Activated naive CD4-positive, alpha-beta T cell treated with anti-CD3 and anti-CD28 coated beads, Interleukin-2, amount 10 ng/mL, durations not matched to agents 7 days and 5 days (primary cell): ENCODE data around the gene S100Z.
"Not testable (repeated sequence)": the region's sequence is repeated elsewhere in the genome, so short reads cannot be mapped to it uniquely, and the experiment has no call there.

ENCODE experiments used
- CTCF ChIA-PET: fragments of 350-600 bp; sonication (Branson Sonifier 250); formaldehyde crosslinking; loops from one replicate; lab custom pipeline; 2021; ENCODE audit warnings: antibody characterized with exemption; lab: Charles Lee
- DNase-seq: peaks from one replicate; pipeline ENCODE4 v3.0.0-alpha.2; 2020
- H3K27ac Mint-ChIP-seq: one replicate; pipeline ENCODE4 v1.8.0; 2021; ENCODE audit warnings: mild to moderate bottlenecking, moderate library complexity, mixed read lengths
- H3K27me3 Mint-ChIP-seq: one replicate; pipeline ENCODE4 v1.8.0; 2021; ENCODE audit warnings: mild to moderate bottlenecking, mixed read lengths
- H3K36me3 Mint-ChIP-seq: one replicate; pipeline ENCODE4 v1.8.0; 2021; ENCODE audit warnings: mixed read lengths
- H3K4me1 Mint-ChIP-seq: one replicate; pipeline ENCODE4 v1.8.0; 2021; ENCODE audit warnings: mixed read lengths
- H3K4me3 Mint-ChIP-seq: one replicate; pipeline ENCODE4 v1.8.0; 2021; ENCODE audit warnings: mild to moderate bottlenecking, moderate library complexity, mixed read lengths
- H3K9me3 Mint-ChIP-seq: one replicate; pipeline ENCODE4 v1.8.0; 2021; ENCODE audit warnings: mixed read lengths

Gene S100Z

DNA sequence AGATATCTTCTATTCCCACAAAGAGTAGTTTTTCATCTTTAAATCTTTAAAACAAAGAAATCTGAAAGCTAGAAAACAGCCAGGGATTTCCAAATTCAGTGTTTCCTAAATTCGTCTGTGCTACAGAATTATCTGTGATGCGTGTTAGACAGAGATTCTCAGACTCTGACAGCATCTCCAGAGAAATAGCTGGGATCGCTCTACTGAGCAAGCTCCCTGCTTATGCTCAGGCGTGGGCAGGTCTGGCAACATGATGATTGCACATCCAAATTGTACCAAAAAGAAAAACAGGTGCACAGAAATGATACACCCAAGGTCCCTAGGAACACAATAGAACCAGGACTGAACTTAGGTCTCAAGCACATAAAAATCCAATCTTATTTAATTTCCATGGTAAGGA lies 80.3 kb downstream of the S100Z start:
- Mint-ChIP-seq H3K27ac (no peak overlapping the region), H3K4me1 (no peaks in the 10 kb centered on the region), H3K4me3 (no peak overlapping the region), H3K9me3 (no peaks in the 10 kb centered on the region), H3K27me3 (peaks cover 30% of the 10 kb centered on the region), H3K36me3 (no peaks in the 10 kb centered on the region)
- no peak for DNase-seq
- CTCF ChIA-PET = no interaction called here

DNA sequence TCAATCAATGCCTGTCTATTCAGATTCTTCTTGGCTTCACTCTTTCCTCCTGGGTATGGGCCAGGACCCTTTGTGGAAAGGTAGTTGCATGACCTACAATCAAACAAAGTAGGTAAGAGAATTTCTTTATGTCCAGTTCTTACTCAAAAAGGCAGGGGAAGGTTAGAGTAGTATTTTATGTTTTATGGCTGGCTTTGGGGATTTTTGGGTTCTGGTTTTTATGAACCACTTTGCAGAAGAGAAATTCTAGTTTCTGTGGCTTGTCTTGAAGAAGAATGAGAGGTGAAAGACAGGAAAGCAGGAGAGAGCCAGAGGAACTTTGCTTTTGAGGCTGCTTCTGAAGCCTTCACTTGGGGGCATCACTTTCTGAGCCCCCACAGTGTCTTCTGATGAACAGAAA lies 88.4 kb downstream of the S100Z start:
- Mint-ChIP-seq H3K27me3 (peaks cover 14% of the 10 kb centered on the region), H3K9me3 (no peaks in the 10 kb centered on the region), H3K4me3 (no peak overlapping the region), H3K27ac (no peak overlapping the region), H3K4me1 (no peaks in the 10 kb centered on the region), H3K36me3 (no peaks in the 10 kb centered on the region)
- DNase-seq = no peak
- CTCF ChIA-PET = no interaction called here

DNA sequence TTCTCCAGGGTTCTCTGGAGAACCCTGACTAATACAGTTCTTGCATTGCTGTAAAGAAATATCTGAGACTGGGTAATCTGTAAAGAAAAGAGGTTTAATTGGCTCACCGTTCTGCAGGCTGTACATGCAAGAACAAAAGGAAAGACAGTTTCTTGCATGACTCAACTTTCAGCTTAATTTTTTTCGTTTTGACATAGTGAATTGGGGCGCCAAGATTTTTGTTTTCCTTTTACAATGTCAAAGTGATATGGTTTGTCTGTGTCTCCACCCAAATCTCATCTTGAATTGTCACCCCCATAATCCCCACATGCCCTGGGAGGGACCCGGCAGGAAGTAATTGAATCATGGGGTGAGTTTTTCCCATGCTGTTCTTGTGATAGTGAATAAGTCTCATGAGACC lies 91.2 kb downstream of the S100Z start:
- Mint-ChIP-seq H3K27me3 (peaks cover 23% of the 10 kb centered on the region), H3K9me3 (no peaks in the 10 kb centered on the region), H3K4me3 (no peak overlapping the region), H3K36me3 (no peaks in the 10 kb centered on the region), H3K4me1 (no peaks in the 10 kb centered on the region), H3K27ac (no peak overlapping the region)
- no peak for DNase-seq
- CTCF ChIA-PET = no interaction called here

- no peak for DNase-seq
- Mint-ChIP-seq H3K27ac (no peak overlapping the region), H3K9me3 (no peaks in the 10 kb centered on the region), H3K4me3 (no peak overlapping the region), H3K36me3 (no peaks in the 10 kb centered on the region), H3K27me3 (peaks cover 23% of the 10 kb centered on the region), H3K4me1 (no peaks in the 10 kb centered on the region)
- CTCF ChIA-PET = no interaction called here
Observed at GRCh38 chr5:76941442-76941841, 91.6 kb downstream of the S100Z start.

DNA sequence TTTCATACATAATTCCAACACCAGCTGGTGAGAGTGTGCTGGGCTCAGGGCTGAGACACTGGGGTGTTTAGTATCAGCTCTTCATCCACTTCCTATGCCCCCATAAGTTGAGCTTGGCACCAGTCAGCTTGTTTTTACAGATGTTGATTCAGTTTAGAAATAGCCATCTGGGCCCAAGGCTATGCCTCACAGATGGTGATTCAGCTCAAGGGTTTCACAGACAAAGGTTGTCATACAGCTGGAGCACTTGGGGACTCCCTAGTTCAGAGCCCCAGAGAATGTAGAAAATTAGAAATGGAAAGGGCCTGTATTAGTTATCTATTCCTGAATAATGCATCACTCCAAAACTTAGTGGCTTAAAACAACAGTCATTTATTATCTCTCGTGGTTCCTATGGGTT lies 92.8 kb downstream of the S100Z start:
- no peaks in the 10 kb centered on the region for H3K36me3 Mint-ChIP-seq
- no peak overlapping the region for H3K4me3 Mint-ChIP-seq
- H3K27ac Mint-ChIP-seq = no peak overlapping the region
- no peak for DNase-seq
- H3K9me3 Mint-ChIP-seq = no peaks in the 10 kb centered on the region
- no peaks in the 10 kb centered on the region for H3K4me1 Mint-ChIP-seq
- CTCF ChIA-PET = no interaction called here
- H3K27me3 Mint-ChIP-seq = peaks cover 21% of the 10 kb centered on the region

- Mint-ChIP-seq H3K36me3 (no peaks in the 10 kb centered on the region), H3K9me3 (no peaks in the 10 kb centered on the region), H3K4me3 (no peak overlapping the region), H3K27ac (no peak overlapping the region), H3K4me1 (no peaks in the 10 kb centered on the region), H3K27me3 (peaks cover 24% of the 10 kb centered on the region)
- CTCF ChIA-PET = no interaction called here
- no peak for DNase-seq
Observed at GRCh38 chr5:76943006-76943405, 93.2 kb downstream of the S100Z start.

DNA sequence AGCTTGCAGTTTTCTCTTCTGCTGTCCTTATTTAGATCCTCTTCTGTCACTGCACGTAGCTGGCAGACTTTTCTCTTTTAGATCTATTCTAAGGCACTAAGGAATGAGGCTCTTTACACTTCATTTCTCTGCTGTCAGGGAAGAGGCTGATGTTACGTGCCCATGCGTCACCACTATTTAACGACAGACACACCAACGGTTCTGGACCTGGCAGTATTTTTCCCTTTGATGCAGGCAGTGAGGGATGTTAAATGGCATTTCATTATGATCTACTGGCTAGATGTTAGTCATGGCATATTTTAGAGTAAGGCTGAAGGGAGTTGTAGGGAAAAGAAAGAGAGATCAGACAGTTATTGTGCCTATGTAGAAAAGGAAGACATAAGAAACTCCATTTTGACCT lies 94.8 kb downstream of the S100Z start:
- H3K4me1 Mint-ChIP-seq = no peaks in the 10 kb centered on the region
- CTCF ChIA-PET = no interaction called here
- H3K9me3 Mint-ChIP-seq = no peaks in the 10 kb centered on the region
- H3K27ac Mint-ChIP-seq = no peak overlapping the region
- no peak overlapping the region for H3K4me3 Mint-ChIP-seq
- H3K27me3 Mint-ChIP-seq = peaks cover 25% of the 10 kb centered on the region
- DNase-seq = no peak
- no peaks in the 10 kb centered on the region for H3K36me3 Mint-ChIP-seq

DNA sequence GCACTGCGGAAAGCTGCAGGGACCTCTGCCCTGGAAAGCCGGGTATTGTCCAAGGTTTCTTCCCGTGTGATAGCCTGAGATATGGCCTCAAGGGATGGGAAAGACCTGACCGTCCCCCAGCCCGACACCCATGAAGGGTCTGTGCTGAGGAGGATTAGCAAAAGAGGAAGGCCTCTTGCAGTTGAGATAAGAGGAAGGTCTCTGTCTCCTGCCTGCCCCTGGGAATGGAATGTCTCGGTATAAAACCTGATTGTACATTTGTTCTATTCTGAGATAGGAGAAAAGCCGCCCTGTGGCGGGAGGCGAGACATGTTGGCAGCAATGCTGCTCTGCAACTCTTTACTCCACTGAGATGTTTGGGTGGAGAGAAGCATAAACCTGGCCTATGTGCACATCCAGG lies 95.4 kb downstream of the S100Z start:
- H3K9me3 Mint-ChIP-seq, CTCF ChIA-PET, H3K27ac Mint-ChIP-seq, DNase-seq, H3K4me3 Mint-ChIP-seq, H3K4me1 Mint-ChIP-seq, H3K36me3 Mint-ChIP-seq: not testable (repeated sequence)
- peaks cover 25% of the 10 kb centered on the region for H3K27me3 Mint-ChIP-seq

DNA sequence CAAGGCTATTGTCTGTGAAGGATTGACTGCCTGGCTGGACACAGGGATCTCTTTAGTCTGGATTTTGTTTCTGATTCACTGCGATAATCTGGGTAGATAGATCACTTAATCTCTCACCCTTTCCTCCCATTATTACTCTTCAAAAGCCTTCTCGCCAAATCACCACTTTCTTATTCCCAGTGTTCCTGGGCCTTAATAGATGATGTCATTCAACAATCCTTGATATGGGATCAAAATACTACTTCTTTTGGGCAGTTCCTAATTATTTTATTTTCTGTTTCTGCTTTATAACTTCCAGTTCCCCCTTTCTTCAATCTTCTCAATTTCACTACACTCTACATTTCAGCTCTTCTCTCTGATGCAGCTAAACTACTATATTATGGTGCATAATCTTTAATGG lies 96.3 kb downstream of the S100Z start:
- H3K27ac Mint-ChIP-seq = no peak overlapping the region
- H3K9me3 Mint-ChIP-seq = no peaks in the 10 kb centered on the region
- CTCF ChIA-PET = no interaction called here
- no peaks in the 10 kb centered on the region for H3K36me3 Mint-ChIP-seq
- no peak overlapping the region for H3K4me3 Mint-ChIP-seq
- H3K27me3 Mint-ChIP-seq = peaks cover 26% of the 10 kb centered on the region
- no peak for DNase-seq
- H3K4me1 Mint-ChIP-seq = no peaks in the 10 kb centered on the region

- Mint-ChIP-seq H3K4me3 (no peak overlapping the region), H3K27ac (no peak overlapping the region), H3K36me3 (no peaks in the 10 kb centered on the region), H3K4me1 (no peaks in the 10 kb centered on the region), H3K9me3 (no peaks in the 10 kb centered on the region), H3K27me3 (peaks cover 35% of the 10 kb centered on the region)
- CTCF ChIA-PET = no interaction called here
- DNase-seq = no peak
Observed at GRCh38 chr5:76947082-76947503, 97.3 kb downstream of the S100Z start.

DNA sequence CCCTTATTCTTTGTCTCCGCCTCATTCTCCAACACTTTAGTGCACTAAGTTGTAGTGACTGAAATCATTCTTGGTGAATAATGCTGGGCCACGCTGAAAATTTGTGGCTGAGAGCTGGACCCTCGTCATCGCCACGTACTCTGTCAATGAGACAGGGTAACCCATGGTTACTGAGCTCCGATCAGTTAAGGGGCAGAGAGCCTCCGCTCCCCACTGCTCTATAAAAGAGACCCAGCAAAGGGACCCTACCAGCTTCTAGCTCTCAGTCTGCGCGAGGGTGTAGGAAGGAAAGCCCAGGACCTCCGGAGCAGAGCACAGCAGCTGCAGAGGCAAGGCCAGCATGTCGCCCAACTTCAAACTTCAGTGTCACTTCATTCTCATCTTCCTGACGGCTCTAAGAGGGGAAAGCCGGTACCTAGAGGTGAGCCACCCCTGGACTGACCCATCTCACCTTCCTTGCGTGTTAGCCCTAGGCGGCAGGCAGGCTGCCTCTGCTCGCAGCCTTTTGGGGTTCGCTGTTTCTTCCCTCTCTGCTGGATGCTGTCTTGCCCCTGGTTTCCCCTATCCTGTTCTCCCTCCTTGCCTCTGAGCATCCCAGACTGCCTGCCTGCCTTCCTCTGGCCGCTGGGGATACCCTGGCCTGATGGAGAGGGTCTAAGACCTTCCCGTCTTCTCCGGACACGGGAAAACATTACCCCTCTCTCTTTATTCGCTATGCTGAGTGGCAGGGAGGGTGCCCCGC lies 103.2 kb downstream of the S100Z start, which contains the start of gene CRHBP:
TSS of gene CRHBP (plus strand) at position 251 of the 742 bp plus-strand sequence. CDS start at position 341, 90 bp downstream.
- Mint-ChIP-seq H3K27ac (no peak within 1 kb of the TSS), H3K4me3 (no peak within 1 kb of the TSS), H3K4me1 (peaks cover 6% of the 10 kb centered on the region), H3K36me3 (no peaks in the 10 kb centered on the region), H3K9me3 (no peaks in the 10 kb centered on the region), H3K27me3 (peaks cover 62% of the 10 kb centered on the region)
- CTCF ChIA-PET = no interaction called here
- no peak for DNase-seq

- no peaks in the 10 kb centered on the region for H3K9me3 Mint-ChIP-seq
- no peak for DNase-seq
- H3K27ac Mint-ChIP-seq = no peak overlapping the region
- H3K4me1 Mint-ChIP-seq = peaks cover 8% of the 10 kb centered on the region
- peaks cover 61% of the 10 kb centered on the region for H3K27me3 Mint-ChIP-seq
- H3K4me3 Mint-ChIP-seq = no peak overlapping the region
- no peaks in the 10 kb centered on the region for H3K36me3 Mint-ChIP-seq
- CTCF ChIA-PET = no interaction called here
Observed at GRCh38 chr5:76953551-76954382, 104.0 kb downstream of the S100Z start.

DNA sequence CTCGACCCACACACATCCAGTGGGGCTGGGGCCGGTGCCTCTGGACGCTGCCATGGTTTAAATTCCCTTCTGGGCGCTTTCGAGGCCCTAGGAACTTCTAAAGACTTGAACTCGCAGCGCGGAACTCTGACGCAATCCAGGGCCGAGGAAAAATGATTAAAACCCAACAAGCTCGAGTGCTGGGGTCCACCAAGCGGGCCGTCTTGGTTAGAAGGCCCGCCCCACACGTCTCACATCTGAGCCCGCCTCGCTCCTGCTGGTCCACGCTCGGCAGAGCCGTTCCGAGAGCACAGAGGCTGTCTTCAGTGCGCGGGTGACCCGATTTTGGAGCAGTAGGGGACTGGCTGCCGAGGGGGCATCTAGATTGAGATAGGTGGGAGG lies 104.6 kb downstream of the S100Z start:
- no peak overlapping the region for H3K4me3 Mint-ChIP-seq
- no peaks in the 10 kb centered on the region for H3K36me3 Mint-ChIP-seq
- no peaks in the 10 kb centered on the region for H3K9me3 Mint-ChIP-seq
- H3K27me3 Mint-ChIP-seq = peaks cover 61% of the 10 kb centered on the region
- H3K4me1 Mint-ChIP-seq = peaks cover 13% of the 10 kb centered on the region
- H3K27ac Mint-ChIP-seq = no peak overlapping the region
- DNase-seq = no peak
- CTCF ChIA-PET = no interaction called here

- no peak for DNase-seq
- Mint-ChIP-seq H3K9me3 (no peaks in the 10 kb centered on the region), H3K27me3 (peaks cover 68% of the 10 kb centered on the region), H3K4me3 (no peak overlapping the region), H3K27ac (no peak overlapping the region), H3K36me3 (no peaks in the 10 kb centered on the region), H3K4me1 (peaks cover 26% of the 10 kb centered on the region)
- CTCF ChIA-PET = no interaction called here
Observed at GRCh38 chr5:76956033-76956432, 106.2 kb downstream of the S100Z start.
